PC-3 (cell line): ENCODE data around the gene AQP9. TPM values are rescaled to one million over a fixed set of nuclear protein-coding genes. Genes with fewer than 3 reads are reported as not detected.

ENCODE experiments used
- ATAC-seq: fragments of 200-7000 bp; cut with Tn5 transposase; 2 replicates; pipeline ENCODE4 v1.9.1; 2020; ENCODE audit warnings: mild to moderate bottlenecking, moderate library complexity
- BruUV-seq: library from RNA; stranded (reverse); fragments of 400-500 nt; replicated peaks from 2 replicates; lab custom pipeline; 2021; lab: Mats Ljungman, UMichigan
- CTCF ChIA-PET: fragments of 300-600 bp; sonication (Branson Sonifier 250); formaldehyde crosslinking; loops from one replicate; lab custom pipeline; 2022; ENCODE audit warnings: antibody characterized with exemption; lab: Charles Lee
- POLR2A ChIA-PET: fragments of 300-600 bp; sonication (Branson Sonifier 250); formaldehyde crosslinking; loops from one replicate; lab custom pipeline; 2022; ENCODE audit warnings: antibody characterized with exemption; ENCODE audit not compliant: unreplicated experiment; lab: Charles Lee
- DNase-seq: peaks from one replicate; pipeline ENCODE4 v3.0.0-alpha.2; 2015
- H2AFZ ChIP-seq: fragments of 300-600 bp; sonication (generic); 2 replicates; pipeline ENCODE4 v1.6.0; 2016; ENCODE audit warnings: antibody characterized with exemption, low read length
- H3F3A ChIP-seq: fragments of 300-600 bp; sonication (generic); one replicate; pipeline ENCODE4 v1.6.0; 2017; ENCODE audit warnings: antibody characterized with exemption, low read length, control low read depth, mild to moderate bottlenecking; ENCODE audit not compliant: unreplicated experiment
- H3K27ac ChIP-seq: fragments of 300-600 bp; sonication (generic); 2 replicates; pipeline ENCODE4 v1.5.1; 2016; ENCODE audit warnings: mild to moderate bottlenecking, low read length
- H3K27me3 ChIP-seq: fragments of 300-600 bp; sonication (generic); 2 replicates; pipeline ENCODE4 v1.6.1; 2016; ENCODE audit warnings: low read length, mixed read lengths
- H3K36me3 ChIP-seq: fragments of 300-600 bp; sonication (generic); 2 replicates; pipeline ENCODE4 v1.6.1; 2016; ENCODE audit warnings: low read depth, mixed run types, low read length, mixed read lengths
- H3K4me1 ChIP-seq: fragments of 300-600 bp; sonication (generic); 2 replicates; pipeline ENCODE4 v1.5.1; 2016; ENCODE audit warnings: low read length; ENCODE audit not compliant: insufficient read depth
- H3K4me2 ChIP-seq: fragments of 300-600 bp; sonication (generic); 2 replicates; pipeline ENCODE4 v1.6.0; 2016; ENCODE audit warnings: low read length
- H3K4me3 ChIP-seq: fragments of 300-600 bp; sonication (generic); 2 replicates; pipeline ENCODE4 v1.5.1; 2016; ENCODE audit warnings: mild to moderate bottlenecking, low read length, mixed read lengths
- H3K79me2 ChIP-seq: fragments of 300-600 bp; sonication (generic); 2 replicates; pipeline ENCODE4 v1.6.1; 2017; ENCODE audit warnings: low read length, mixed read lengths
- H3K9ac ChIP-seq: fragments of 300-600 bp; sonication (generic); 2 replicates; pipeline ENCODE4 v1.6.0; 2016; ENCODE audit warnings: mild to moderate bottlenecking, low read length
- H3K9me2 ChIP-seq: fragments of 300-600 bp; sonication (generic); replicated peaks from 2 replicates; pipeline ENCODE4 v1.6.1; 2016; ENCODE audit warnings: mixed run types, low read length, mixed read lengths
- H3K9me3 ChIP-seq: fragments of 300-600 bp; sonication (generic); 2 replicates; pipeline ENCODE4 v1.6.1; 2016; ENCODE audit warnings: low read length, mixed read lengths
- H4K20me1 ChIP-seq: fragments of 300-600 bp; sonication (generic); 2 replicates; pipeline ENCODE4 v1.6.1; 2016; ENCODE audit warnings: low read length, mixed read lengths
- CTCF ChIP-seq: fragments of 300-600 bp; sonication (generic); conservative IDR thresholded peaks from 2 replicates; pipeline ENCODE4 v1.5.1; 2017; ENCODE audit warnings: antibody characterized with exemption, low read depth, mild to moderate bottlenecking, low read length
- EZH2 ChIP-seq: fragments of 300-600 bp; sonication (generic); IDR thresholded peaks from one replicate; pipeline ENCODE4 v1.6.1; 2017; ENCODE audit warnings: antibody characterized with exemption, mild to moderate bottlenecking, low read length; ENCODE audit not compliant: unreplicated experiment
- EZH2phosphoT487 ChIP-seq: fragments of 300-600 bp; sonication (generic); IDR thresholded peaks from 2 replicates; pipeline ENCODE4 v1.6.1; 2018; ENCODE audit warnings: mild to moderate bottlenecking, antibody characterized with exemption, low read length, borderline replicate concordance
- intact Hi-C: fragments of 100-400 bp; cut with micrococcal nuclease; formaldehyde crosslinking; loops from 2 replicates; pipeline ENCODE4 v1.9.0; 2023
- total RNA-seq: library from RNA; depleted of rRNA; stranded (reverse); fragments of >200 nt; gene quantifications from 2 replicates; pipeline ENCODE4 v1.2.3, GENCODE V29; 2014

AQP9 gene
- total RNA-seq, 1 experiment from 2014 or later: not detected

- TF ChIP-seq CTCF (no peak), EZH2phosphoT487 (no peak), EZH2 (no peak)
- H3K27ac ChIP-seq: no peak overlapping the region
- H3K4me2 ChIP-seq: no peak overlapping the region
- no TSS peak for BruUV-seq
- H3K9me2 ChIP-seq: no peaks in the 10 kb centered on the region
- no peak overlapping the region for H3K4me3 ChIP-seq
- intact Hi-C loops: no loop called here
- POLR2A ChIA-PET: no interaction called here
- no peaks in the 10 kb centered on the region for H3F3A ChIP-seq
- DNase-seq (no peak), ATAC-seq (no peak)
- H3K27me3 ChIP-seq: no peaks in the 10 kb centered on the region
- CTCF ChIA-PET: no interaction called here
- H3K79me2 ChIP-seq: no peaks in the 10 kb centered on the region
- H3K9me3 ChIP-seq: no peaks in the 10 kb centered on the region
- H3K4me1 ChIP-seq: no peaks in the 10 kb centered on the region
- no peak overlapping the region for H3K9ac ChIP-seq
- H4K20me1 ChIP-seq: no peaks in the 10 kb centered on the region
- H3K36me3 ChIP-seq: no peaks in the 10 kb centered on the region
- no peak overlapping the region for H2AFZ ChIP-seq
Observed at GRCh38 chr15:58161436-58161930, 23.3 kb downstream of the AQP9 start.

- intact Hi-C loops: no loop called here
- no peaks in the 10 kb centered on the region for H3K27me3 ChIP-seq
- no peak overlapping the region for H3K4me2 ChIP-seq
- no peak for DNase-seq
- H3K9me2 ChIP-seq: no peaks in the 10 kb centered on the region
- H3K4me1 ChIP-seq: no peaks in the 10 kb centered on the region
- no peak overlapping the region for H3K9ac ChIP-seq
- no peaks in the 10 kb centered on the region for H4K20me1 ChIP-seq
- H3K36me3 ChIP-seq: no peaks in the 10 kb centered on the region
- BruUV-seq: no TSS peak
- no peak overlapping the region for H3K4me3 ChIP-seq
- H3F3A ChIP-seq: no peaks in the 10 kb centered on the region
- H3K79me2 ChIP-seq: no peaks in the 10 kb centered on the region
- TF ChIP-seq EZH2phosphoT487 (no peak), CTCF (no peak), EZH2 (no peak)
- CTCF ChIA-PET: no interaction called here
- H2AFZ ChIP-seq: no peak overlapping the region
- POLR2A ChIA-PET: no interaction called here
- no peaks in the 10 kb centered on the region for H3K9me3 ChIP-seq
- no peak for ATAC-seq
- H3K27ac ChIP-seq: no peak overlapping the region
Observed at GRCh38 chr15:58163985-58164384, 25.8 kb downstream of the AQP9 start.

DNA sequence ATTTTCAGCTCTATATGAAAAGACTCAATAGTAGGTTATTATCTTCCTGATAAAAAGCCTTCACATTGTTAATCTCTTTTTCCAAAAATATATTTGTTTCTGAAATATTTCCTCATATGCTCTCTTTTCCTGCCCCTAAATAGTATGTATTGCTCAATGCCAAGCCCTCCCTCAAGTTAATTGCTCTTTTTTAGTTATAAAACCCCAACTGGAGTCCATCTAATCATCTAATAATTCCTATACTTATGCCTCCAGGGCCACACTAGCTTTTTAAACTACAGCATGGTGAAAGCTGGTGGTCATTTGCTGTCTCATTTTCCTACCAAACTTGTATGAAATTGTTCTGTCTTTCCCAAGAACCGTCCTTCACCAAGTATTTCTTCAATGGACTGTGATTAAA is 26.7 kb downstream of the AQP9 start:
- H3K9me3 ChIP-seq: no peaks in the 10 kb centered on the region
- CTCF ChIA-PET: no interaction called here
- H2AFZ ChIP-seq: no peak overlapping the region
- no TSS peak for BruUV-seq
- no peaks in the 10 kb centered on the region for H3K79me2 ChIP-seq
- no peak for TF ChIP-seq EZH2
- no peak for TF ChIP-seq EZH2phosphoT487
- TF ChIP-seq CTCF: no peak
- no peaks in the 10 kb centered on the region for H4K20me1 ChIP-seq
- POLR2A ChIA-PET: no interaction called here
- H3K4me2 ChIP-seq: no peak overlapping the region
- H3K4me3 ChIP-seq: no peak overlapping the region
- no peak overlapping the region for H3K9ac ChIP-seq
- no peaks in the 10 kb centered on the region for H3K27me3 ChIP-seq
- no peaks in the 10 kb centered on the region for H3K4me1 ChIP-seq
- no peaks in the 10 kb centered on the region for H3K36me3 ChIP-seq
- DNase-seq: no peak
- H3F3A ChIP-seq: no peaks in the 10 kb centered on the region
- no peak for ATAC-seq
- no peak overlapping the region for H3K27ac ChIP-seq
- intact Hi-C loops: no loop called here
- H3K9me2 ChIP-seq: no peaks in the 10 kb centered on the region
